ENCODE results near the gene AGBL4.

GRCh38 chr1:49576327-49576901, 447.3 kb downstream of the AGBL4 start:
- no peak for TF ChIP-seq CTCF (IDR thresholded peaks at IDR 0.05)
- TF ChIP-seq POLR2A (IDR thresholded peaks at IDR 0.05): no peak
